GOT3 (cell line): ENCODE results near the gene UGT1A10.
"Not testable (repeated sequence)": the region's sequence is repeated elsewhere in the genome, so short reads cannot be mapped to it uniquely, and the experiment has no call there.

Source experiments
- DNase-seq: peaks from one replicate; lab custom pipeline; 2025; ENCODE audit warnings: mixed read lengths; lab: John Stamatoyannopoulos, UW

UGT1A10 gene

DNA sequence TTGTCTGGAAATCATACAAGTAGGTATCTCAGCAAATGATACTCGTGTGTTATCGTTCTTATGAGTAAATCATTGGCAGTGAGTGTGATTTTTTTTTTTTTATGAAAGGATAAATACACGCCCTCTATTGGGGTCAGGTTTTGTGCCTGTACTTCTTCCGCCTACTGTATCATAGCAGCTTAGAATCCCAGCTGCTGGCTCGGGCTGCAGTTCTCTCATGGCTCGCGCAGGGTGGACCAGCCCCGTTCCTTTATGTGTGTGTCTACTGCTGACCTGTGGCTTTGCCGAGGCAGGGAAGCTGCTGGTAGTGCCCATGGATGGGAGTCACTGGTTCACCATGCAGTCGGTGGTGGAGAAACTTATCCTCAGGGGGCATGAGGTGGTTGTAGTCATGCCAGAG lies at the start of gene UGT1A10:
Gene UGT1A10 (plus strand): TSS at position 143 of the 400 bp plus-strand sequence. CDS start 75 bp downstream, at position 218.
- DNase-seq = not testable (repeated sequence)

DNA sequence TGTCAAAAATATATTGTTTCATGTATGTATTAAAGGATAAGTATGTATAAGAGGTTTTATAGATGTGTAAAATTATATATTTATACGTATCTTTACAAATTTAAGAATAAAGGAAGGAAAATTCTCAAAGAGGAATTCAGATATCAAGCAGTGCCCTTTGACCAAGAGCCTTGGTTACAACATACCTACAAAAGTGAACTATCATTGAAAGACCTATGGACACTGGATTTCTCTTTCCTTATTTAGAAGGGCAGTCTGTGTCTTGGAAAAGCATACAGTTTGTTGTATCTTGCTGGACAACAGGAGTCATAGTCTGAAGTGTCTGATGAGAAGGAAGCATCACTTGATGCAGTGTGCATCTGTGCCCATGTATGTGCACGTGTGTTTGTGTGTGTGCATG lies 47.8 kb upstream of the UGT1A10 start:
- no peak for DNase-seq

DNA sequence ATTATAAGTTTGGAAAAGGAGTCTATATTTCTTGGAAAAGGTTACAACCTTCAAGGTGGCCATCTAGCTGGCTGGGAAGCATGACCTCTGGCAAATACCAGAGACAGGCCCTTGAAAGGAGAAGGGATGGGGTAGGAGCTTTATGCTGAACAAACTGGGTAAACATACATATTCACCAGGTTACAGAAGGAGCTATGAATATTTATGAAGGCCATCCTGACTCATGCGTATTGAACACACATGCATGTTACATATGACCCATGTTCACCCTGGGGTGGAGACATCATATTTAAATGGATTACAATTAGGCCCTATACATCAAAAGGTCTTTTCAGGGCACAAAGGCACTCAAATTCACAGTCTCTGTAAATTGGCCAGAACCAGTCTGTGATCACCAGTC lies 43.5 kb upstream of the UGT1A10 start:
- not testable (repeated sequence) for DNase-seq

DNA sequence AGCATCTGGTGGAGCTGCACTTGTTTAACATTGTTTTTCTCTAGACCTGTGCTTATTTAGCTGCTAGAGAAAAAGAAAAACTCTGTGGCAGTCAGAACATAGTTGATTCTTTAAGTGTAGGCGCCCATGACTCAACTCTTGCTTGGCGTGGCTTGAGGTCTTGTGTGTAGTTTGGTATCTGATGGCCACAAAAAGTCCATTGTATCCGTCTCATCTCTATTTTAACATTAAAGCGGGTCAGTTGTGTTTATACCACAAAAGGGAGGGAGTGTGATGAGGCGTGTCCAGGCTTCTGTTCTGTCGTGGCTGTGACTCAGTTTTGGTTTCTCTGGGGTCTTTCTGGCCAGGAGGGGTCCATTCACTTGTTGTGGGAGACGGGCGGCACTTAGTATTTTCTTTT lies 43.0 kb upstream of the UGT1A10 start:
- no peak for DNase-seq

DNA sequence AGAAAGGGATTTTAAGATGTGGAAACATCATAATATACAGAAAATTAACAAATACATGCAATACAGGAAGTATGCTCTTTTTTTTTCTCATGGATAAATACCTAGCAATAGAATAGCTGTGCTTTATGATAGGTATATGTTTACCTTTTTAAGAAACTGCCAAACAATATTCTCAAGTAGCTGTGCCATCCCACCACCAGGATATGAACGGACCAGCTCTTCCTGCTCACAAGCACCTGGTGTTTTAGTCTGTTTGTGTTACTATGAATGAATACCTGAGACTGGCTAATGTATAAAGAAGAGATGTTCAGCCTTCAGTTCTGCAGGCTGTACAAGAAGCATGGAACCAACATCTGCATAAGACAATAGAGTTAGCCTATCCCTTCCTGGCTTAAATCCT lies 38.7 kb upstream of the UGT1A10 start:
- DNase-seq = no peak

DNA sequence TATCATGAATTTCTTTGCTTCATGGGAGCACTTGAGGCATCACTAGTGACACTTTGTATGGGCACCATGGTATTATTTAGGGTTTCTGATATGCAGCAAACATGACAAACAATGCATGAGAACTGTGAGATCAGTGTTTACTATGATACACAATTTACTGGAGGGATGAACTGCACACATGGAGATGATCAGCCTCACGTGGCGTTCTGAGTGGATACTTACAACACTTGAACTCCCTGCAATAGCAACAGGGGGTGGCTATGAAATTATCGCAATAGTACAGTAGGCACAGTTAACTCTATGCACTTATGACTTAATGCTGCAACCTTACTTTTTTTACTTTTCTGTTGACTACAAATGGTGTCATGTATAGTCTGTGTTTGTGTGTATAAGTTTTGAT lies 37.3 kb upstream of the UGT1A10 start:
- no peak for DNase-seq

DNA sequence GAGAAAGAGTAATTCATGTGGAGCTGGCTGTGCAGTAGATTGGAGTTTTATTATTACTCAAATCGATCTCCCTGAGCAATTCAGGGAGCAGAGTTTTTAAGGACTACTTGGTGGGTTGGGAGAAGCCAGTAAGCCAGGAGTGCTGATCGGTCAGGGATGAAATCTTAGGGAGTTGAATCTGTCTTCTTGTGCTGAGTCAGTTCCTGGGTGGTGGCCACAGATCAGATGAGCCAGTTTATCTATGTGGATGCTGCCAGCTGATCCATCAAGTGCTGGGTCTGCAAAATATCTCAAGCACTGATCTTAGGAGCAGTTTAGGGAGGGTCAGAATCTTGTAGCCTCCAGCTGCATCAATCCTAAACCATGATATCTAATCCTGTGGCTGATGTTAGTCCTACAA lies 35.9 kb upstream of the UGT1A10 start:
- no peak for DNase-seq

DNA sequence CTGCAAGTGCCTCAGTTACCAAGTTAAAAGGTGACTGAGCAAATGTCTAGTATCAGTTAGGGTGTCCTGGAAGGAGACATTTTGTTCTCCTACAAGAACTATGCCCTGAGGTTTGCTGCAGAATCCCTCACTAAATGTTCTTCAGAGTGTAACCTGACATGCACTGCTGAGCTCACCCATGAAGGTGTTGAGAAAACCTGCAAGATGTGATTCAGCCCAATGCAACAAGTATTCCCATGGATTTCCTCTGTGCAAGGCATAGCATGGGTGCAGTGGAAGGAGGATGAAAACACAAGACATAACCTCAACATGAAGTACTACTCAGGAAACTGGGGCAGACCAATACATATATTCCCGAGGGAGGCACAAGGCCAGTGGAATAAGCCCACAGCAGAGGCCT lies 34.2 kb upstream of the UGT1A10 start:
- DNase-seq = no peak

DNA sequence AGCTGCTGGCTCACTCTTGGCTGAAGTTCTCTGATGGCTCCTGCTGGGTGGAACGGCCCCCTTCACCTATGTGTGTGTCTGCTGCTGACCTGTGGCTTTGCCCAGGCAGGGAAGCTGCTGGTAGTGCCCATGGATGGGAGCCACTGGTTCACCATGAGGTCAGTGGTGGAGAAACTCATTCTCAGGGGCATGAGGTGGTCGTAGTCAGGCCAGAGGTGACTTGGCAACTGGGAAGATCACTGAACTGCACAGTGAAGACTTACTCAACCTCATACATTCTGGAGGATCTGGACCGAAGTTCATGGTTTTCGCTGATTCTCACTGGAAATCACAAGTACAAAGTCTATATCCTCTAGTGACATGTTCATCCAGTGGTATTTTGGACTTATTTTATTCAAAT lies 32.7 kb upstream of the UGT1A10 start:
- DNase-seq = no peak

DNA sequence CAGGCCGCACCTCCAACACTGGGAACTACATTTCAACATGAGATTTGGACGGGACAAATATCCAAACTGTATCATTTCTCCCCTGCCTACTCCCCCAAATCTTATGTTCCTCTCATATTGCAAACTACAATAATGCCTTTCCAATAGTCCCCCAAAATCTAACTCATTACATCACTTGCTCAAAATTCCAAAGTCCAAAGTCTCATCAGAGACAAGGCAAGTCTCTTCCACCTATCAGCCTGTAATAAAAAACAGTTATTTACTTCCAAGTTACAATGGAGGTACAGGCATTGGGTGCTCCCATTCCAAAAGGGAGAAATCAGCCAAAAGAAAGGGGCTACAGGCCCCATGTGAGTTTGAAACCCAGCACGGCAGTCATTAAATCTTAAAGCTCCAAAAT lies 31.4 kb upstream of the UGT1A10 start:
- no peak for DNase-seq

DNA sequence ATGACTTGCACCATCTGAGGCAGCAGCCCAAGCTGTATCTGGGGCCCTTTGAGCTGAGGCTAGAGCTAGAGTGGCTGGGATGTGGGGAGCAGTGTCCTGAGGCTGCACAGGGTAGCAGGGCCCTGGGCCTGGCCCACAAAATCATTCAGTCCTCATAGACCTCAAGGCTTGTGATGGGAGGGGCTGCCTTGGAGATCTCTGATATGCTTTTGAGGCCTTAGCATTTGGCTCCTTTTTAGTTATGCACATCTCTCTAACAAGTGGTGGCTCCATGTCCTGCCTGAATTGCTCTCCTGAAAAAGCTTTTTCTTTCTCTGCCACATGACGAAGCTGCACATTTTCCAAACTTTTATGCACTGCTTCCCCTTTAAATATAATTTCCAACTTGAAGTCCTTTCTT lies 30.6 kb upstream of the UGT1A10 start:
- DNase-seq = no peak

DNA sequence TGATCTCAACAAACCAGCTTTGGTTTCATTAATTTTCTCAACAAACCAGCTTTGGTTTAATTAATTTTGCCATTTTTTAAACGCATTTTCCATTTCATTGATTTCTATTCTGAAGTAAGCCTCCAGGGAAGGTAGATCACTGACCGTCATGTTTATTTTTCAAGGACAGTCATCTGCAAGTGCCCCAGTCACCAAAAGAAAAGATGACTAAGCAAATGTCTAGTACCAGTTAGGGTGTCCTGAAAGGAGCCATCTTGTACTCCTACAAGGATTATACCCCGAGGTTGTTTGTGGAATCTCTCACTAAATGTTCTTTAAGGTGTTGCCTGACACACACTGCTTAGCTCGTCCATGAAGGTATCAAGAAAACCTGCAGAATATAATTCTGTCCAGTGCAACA lies 25.0 kb upstream of the UGT1A10 start:
- no peak for DNase-seq

DNA sequence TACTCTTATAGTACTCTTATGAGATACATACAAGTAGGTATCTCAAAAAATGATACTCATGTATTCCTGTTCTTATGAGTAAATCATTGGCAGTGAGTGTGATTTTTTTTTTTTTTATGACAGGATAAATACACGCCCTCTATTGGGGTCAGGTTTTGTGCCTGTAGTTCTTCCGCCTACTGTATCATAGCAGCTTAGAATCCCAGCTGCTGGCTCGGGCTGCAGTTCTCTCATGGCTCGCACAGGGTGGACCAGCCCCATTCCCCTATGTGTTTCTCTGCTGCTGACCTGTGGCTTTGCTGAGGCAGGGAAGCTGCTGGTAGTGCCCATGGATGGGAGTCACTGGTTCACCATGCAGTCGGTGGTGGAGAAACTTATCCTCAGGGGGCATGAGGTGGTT lies 18.8 kb upstream of the UGT1A10 start, which contains the start of gene UGT1A8:
Gene UGT1A8 (plus strand): TSS at position 158 of the 400 bp plus-strand sequence. CDS start 75 bp downstream, at position 233.
- not testable (repeated sequence) for DNase-seq

DNA sequence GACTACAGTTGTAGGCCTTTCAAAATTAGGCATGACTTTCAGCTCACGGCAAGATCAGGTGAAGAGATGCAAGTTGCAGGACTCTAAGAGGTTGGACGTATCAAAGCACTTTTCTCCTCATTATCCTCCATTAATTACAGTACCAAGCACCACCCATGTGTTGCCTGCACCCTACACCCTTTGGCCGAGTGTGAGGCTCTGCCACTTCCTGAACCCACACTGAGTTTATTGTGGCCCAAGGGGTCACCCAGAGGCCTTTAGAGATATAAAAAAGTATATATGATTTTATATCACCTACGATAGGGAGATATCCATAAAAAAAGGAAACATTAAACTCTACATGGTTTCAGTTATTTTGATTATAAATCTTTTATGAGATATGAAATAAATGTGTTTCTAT lies 16.0 kb upstream of the UGT1A10 start:
- DNase-seq = no peak

DNA sequence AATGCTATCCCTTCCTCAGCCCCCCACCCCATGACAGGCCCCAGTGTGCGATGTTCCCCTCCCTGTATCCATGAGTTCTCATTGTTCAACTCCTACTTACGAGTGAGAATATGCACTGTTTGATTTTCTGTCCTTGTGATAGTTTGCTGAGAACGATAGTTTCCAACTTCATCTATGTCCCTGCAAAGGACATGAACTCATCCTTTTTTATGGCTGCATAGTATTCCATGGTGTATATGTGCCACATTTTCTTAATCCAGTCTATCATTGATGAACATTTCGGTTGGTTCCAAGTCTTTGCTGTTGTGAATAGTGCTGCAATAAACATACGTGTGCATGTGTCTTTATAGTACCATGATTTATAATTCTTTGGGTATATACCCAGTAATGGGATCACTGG lies 14.4 kb upstream of the UGT1A10 start:
- not testable (repeated sequence) for DNase-seq

DNA sequence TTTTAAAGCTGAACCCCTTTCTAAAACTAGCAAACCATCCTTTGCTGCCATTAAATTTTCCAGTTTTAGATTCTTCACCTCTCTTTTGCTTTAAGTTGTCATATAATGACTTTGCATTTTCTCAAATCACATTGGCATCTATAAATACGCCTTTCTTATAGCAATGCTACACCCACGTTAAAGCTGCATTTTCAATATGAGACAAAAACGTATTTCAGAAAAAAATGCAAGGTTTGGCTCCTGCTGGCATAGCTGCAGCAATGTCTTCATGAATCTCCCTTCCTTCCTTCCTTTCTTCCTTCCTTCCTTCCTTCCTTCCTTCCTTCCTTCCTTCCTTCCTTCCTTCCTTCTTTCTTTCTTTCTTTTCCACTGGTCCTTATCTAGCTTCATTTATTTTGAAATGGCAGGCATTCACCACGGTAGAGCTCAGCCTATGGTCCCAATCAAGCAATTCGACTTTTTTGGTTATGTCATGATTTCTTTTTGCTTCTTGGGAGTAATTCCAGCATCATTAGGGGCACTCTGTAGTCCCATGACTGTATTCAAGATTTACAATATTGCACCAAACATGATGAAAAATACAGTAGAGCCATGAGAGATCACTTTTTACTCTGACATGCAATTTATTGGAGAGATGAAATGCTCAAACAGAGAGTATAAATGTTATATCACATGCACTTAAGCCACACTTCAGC lies 8.8 kb upstream of the UGT1A10 start:
- no peak for DNase-seq

DNA sequence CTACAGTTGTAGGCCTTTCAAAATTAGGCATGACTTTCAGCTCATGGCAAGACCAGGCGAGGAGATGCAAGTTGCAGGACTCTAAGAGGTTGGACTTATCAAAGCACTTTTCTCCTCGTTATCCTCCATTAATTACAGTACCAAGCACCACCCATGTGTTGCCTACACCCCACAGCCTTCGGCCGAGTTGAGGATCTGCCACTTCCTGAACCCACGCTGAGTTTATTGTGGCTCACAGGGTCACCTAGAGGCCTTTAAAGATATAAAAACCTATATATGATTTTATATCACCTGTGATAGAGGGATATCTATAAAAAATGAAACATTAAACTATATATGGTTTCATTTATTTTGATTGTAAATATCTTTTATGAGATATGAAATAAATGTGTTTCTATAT lies 2.6 kb downstream of the UGT1A10 start:
- DNase-seq = no peak

DNA sequence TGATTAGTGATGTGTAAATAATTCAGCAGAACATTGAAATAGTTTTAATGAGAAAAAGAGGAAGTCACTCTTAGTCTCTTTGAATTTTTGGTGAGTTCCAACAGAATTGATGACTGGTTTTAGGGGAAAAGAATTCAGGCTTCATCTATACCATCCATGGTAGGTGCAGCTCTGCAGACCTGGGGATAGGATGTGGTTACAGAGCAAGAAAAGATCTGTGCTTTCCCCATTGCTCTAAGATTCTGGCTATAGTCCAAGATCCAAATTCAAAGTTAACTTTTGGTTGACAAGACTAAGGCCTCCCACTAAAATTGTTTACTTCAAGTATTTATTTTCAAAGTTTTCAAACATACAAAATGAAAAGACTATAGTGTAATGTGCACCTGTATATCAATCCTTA lies 3.6 kb downstream of the UGT1A10 start:
- DNase-seq = no peak

DNA sequence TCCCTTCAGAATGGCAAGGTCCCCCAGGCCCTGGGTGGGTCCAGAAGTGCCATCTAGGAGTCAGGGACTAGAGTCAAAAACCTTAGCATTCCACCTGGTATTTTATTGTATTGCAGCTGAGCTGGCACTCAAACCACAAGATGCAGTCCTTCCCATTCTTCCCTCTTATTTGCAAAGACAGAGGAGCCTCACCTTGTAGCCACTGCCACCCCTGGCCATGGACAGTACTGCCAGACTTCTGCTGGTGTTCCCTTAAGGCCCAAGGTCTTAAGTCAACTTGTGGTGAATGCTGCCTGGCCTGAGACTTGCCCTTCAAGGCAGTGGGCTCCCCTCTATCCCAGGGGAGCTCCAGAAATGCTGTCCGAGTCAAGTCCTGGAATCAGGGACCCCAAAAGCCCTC lies 6.9 kb downstream of the UGT1A10 start:
- no peak for DNase-seq

DNA sequence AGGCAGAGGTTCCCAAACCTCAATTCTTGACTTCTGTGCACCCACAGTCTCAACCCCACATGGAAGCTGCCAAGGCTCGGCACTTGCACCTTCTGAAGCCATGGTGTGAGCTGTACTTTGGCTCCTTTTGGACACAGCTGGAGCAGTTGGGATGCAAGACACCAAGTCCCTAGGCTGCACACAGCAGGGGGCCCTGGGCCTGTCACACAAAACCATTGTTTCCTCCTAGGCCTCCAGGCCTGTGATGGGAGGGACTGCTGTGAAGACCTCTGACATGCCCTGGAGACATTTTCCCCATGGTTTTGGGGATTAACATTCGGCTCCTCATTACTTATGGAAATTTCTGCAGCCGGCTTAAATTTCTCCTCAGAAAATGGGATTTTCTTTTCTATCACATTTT lies 9.8 kb downstream of the UGT1A10 start:
- DNase-seq = not testable (repeated sequence)

DNA sequence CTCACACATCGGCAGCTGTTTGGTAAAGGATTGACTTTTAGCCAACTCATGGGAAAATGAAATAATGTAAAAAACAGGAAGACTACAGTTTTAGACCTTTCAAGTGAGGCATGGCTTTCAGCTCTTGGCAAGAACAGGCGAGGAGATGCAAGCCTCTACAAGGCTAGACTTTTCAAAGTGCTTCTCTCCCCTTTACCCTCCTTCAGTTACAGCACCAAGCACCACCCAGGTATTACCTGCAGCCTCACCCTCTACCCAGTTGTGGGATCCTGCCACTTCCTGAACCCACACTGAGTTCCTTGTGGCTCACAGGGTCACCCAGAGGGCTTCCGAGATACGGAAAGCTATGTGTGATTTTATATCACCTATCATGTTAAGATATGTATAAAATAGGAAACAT lies 14.7 kb downstream of the UGT1A10 start:
- no peak for DNase-seq

DNA sequence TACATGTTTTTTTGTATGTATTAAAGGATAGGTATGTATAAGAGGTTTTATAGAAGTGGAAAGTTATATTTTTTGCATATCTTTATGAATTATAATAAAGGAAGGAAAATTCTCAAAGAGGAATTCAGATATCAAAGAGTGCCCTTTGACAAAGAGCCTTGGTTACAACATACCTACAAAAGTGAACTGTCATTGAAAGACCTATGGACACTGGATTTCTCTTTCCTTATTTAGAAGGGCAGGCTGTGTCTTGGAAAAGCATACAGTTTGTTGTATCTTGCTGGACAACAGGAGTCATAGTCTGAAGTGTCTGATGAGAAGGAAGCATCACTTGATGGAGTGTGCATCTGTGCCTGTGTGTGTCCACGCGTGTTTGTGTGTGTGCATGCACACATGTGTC lies 15.2 kb downstream of the UGT1A10 start:
- DNase-seq = no peak

DNA sequence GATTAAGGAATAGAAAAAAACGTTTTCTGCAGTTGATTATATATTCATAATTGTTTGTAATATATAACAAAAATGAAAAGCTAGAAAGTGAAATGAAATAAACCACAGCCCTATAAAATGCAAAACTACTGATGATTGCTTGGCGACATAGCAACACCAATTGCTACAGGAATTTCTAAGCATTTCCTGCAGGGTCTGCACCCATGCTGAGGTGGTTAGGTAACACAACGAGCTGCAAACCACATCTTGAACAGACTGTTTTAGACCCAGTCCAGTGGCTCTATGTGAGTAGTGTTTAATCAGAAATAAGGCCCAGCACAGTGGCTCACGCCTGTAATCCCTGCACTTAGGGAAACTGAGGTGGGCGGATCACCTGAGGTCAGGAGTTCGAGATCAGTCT lies 18.3 kb downstream of the UGT1A10 start:
- no peak for DNase-seq

DNA sequence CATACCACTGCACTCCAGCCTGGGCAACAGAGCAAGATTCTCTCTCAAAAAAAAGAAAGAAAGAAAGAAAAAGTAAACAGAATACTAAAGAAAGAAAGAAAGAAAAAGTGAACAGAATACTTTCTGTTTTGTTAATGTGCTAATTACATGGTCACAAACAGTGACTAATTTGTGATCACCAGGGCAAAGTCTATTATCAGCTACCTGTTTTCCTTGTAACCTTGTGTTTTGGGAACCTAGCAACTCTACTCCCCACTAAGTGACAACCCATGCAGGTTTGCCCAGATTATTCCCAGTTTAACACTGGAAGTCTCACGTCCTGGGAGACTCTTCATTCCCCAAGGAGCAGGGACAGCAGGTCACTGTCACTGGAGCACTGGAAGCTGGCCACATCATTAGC lies 18.8 kb downstream of the UGT1A10 start:
- DNase-seq = no peak
